Transverse colon (tissue), 4 donors: ENCODE data around the gene GPLD1. TPM values are rescaled to one million over a fixed set of nuclear protein-coding genes. Genes with fewer than 3 reads are reported as not detected.
A peak's percentile ranks its signal among the peaks of the same experiment; 100 is the strongest.
"Not testable (repeated sequence)": the region's sequence is repeated elsewhere in the genome, so short reads cannot be mapped to it uniquely, and the experiment has no call there.

ENCODE experiments used
- DNase-seq: peaks from one replicate; pipeline ENCODE4 v3.0.0-alpha.2; 2019
- H3K27ac ChIP-seq, 4 donors: fragments of 200-600 bp; sonication (generic); 2 replicates each; pipeline ENCODE4 v1.5.1; 2016 to 2018; ENCODE audit warnings: inconsistent platforms in 4 of 4
- H3K27me3 ChIP-seq: fragments of 200-600 bp; sonication (generic); 2 replicates; pipeline ENCODE4 v1.5.1; 2017; ENCODE audit warnings: inconsistent platforms
- H3K36me3 ChIP-seq, 4 donors: fragments of 200-600 bp; sonication (generic); 2 replicates each; pipeline ENCODE4 v1.5.1; 2017 to 2019; ENCODE audit warnings: inconsistent platforms in 4 of 4
- H3K4me1 ChIP-seq, 4 donors: fragments of 200-600 bp; sonication (generic); 2 replicates each; pipeline ENCODE4 v1.5.1; 2017 to 2020; ENCODE audit warnings: inconsistent platforms in 4 of 4
- H3K4me3 ChIP-seq, 4 donors: fragments of 200-600 bp; sonication (generic); 1 replicate in 1 of 4; 2 replicates in 3 of 4; pipeline versions ENCODE4 v1.5.1 to v1.6.1; 2017 to 2019; ENCODE audit warnings: inconsistent platforms in 4 of 4
- H3K9me3 ChIP-seq, 2 donors: fragments of 200-600 bp; sonication (generic); 2 replicates each; pipeline ENCODE4 v1.5.1; 2017 to 2019; ENCODE audit warnings: inconsistent platforms in 2 of 2
- EP300 ChIP-seq: sonication (generic); formaldehyde crosslinking; IDR thresholded peaks from one replicate; pipeline ENCODE4 v1.6.1; 2017; ENCODE audit warnings: antibody characterized with exemption, low read depth
- POLR2A ChIP-seq: fragments of 450-650 bp; IDR thresholded peaks from one replicate; pipeline ENCODE4 v1.6.1; 2016; ENCODE audit warnings: antibody characterized with exemption, mild to moderate bottlenecking, moderate library complexity
- POLR2AphosphoS5 ChIP-seq, 3 donors: sonication (generic); formaldehyde crosslinking; IDR thresholded peaks; one replicate each; pipeline ENCODE4 v1.6.1; 2016; ENCODE audit warnings: antibody characterized with exemption in 3 of 3
- WGBS, 2 donors: methylation state at CpG; one replicate each; pipeline ENCODE4 v1.1.5; 2018; ENCODE audit warnings: low coverage in 1 of 2; 5-methylcytosine and 5-hydroxymethylcytosine counted together
- in situ Hi-C, 4 donors: fragments of 200-750 bp; cut with MboI; loops; one replicate each; pipeline versions ENCODE4 v1.15.0 to v1.15.1; 2017; ENCODE audit warnings: low sequenced_read_pairs in 3 of 4, low pct_ligation_motif_present in 1 of 4, low pct_unique_long_range_greater_than_20kb in 1 of 4
- intact Hi-C: fragments of 100-400 bp; cut with DNase I; formaldehyde crosslinking; loops from one replicate; pipeline ENCODE4 v1.15.1; 2023; ENCODE audit warnings: low total_unique reads
- total RNA-seq, 4 donors: library from RNA; depleted of rRNA; stranded (reverse); fragments of >200 nt; gene quantifications; one replicate each; pipeline ENCODE4 v1.1.0, GENCODE V29; 2016
- TF ChIP-seq, protein P1 (sequence below), 5 experiments: fragments of 200-600 bp in 3 of 5; fragments of 450-650 bp in 2 of 5; sonication (generic) in 3 of 5; IDR thresholded peaks; 1 replicate in 2 of 5; 2 replicates in 3 of 5; pipeline ENCODE4 v1.5.1; 2016 to 2017; ENCODE audit warnings: antibody characterized with exemption in 5 of 5, inconsistent platforms in 3 of 5, mild to moderate bottlenecking in 2 of 5, moderate library complexity in 1 of 5

The GPLD1 gene
- total RNA-seq, 4 donors from 2014 or later, result 0.96 to 5.2 (median 1.4) TPM

DNA sequence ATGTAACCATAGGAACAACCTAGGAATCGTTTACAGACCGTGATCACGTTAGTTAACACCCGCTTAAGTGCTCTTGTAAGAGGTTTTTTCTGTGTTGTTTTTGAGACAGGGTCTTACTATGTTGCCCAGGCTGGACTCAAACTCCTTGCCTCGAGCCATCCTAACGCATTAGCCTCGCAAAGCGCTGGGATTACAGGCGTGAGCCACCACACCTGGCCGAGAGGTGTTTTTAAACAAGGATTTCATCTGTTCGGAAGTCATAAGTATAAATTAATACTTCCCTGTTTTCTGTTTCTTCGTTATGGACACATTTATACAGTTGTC, 85.9 kb downstream of the GPLD1 start:
- WGBS, 2 donors, result 7 to 10% methylated on average over 2 to 12 of the region's 12 CpGs
- no peak for TF ChIP-seq POLR2A
- Histone ChIP-seq H3K27ac (peak overlapping the region; percentile 83 to 91 (median 88)), H3K36me3 (peaks cover 0 to 12% (median 1%) of the 10 kb centered on the region in 4 donors), H3K9me3 (no peaks in the 10 kb centered on the region), H3K4me1 (peaks cover 9 to 25% (median 16%) of the 10 kb centered on the region in 4 donors), H3K27me3 (peaks cover 6% of the 10 kb centered on the region), H3K4me3 (peak overlapping the region; percentile 63 to 93 (median 81))
- in situ Hi-C loops (no loop called here), intact Hi-C loops (no loop called here)
- no peak for DNase-seq

DNA sequence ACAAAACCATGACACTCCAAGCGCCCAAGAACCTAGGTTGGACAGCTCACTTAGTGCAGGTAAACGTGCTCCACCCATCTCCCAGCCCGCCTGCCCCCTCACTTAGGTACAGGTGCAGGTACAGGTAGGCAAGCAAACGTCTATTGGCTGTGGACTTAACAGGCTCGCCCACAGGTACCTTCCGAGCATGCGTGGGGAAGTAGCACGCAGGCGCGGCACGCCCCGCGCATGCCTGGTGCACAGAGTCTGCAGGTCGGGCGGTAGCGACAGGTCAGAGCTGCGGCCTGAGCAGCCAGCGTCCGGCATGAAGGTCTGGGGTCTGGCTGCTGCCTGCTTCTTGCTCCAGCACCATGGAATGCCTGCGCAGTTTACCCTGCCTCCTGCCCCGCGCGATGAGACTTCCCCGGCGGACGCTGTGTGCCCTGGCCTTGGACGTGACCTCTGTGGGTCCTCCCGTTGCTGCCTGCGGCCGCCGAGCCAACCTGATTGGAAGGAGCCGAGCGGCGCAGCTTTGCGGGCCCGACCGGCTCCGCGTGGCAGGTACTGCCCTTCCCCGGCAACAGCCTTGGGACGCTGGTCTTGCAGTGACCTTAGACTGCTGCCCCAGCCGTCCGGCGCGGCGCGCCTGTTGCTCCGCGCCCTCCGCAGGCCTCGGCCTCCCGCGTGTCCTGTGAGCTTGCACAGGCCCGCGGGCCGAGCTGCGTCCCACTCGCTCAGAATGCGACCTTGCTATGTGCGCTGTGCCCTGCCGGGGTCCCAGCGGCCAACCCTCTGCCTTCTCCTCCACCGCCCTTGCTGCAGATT, 86.5 kb downstream of the GPLD1 start, which contains the start of gene MRS2:
TSS of gene MRS2 (plus strand) at position 240 of the 804 bp plus-strand sequence. CDS start at position 351, 111 bp downstream.
- in situ Hi-C loops, result no loop called here
- intact Hi-C loops, result no loop called here
- Histone ChIP-seq H3K27ac (peak within 1 kb of the TSS; percentile 83 to 91 (median 88)), H3K27me3 (peaks cover 6% of the 10 kb centered on the region), H3K4me1 (peaks cover 9 to 25% (median 16%) of the 10 kb centered on the region in 4 donors), H3K4me3 (peak within 1 kb of the TSS; percentile 63 to 93 (median 81)), H3K9me3 (no peaks in the 10 kb centered on the region), H3K36me3 (peaks cover 0 to 7% (median 0%) of the 10 kb centered on the region in 4 donors)
- TF ChIP-seq POLR2A (peak; percentile 85), EP300 (no peak), POLR2AphosphoS5 (IDR thresholded peaks at IDR 0.05) (peak; percentile 83 to 94 (median 89))
- TF ChIP-seq, protein P1, sequence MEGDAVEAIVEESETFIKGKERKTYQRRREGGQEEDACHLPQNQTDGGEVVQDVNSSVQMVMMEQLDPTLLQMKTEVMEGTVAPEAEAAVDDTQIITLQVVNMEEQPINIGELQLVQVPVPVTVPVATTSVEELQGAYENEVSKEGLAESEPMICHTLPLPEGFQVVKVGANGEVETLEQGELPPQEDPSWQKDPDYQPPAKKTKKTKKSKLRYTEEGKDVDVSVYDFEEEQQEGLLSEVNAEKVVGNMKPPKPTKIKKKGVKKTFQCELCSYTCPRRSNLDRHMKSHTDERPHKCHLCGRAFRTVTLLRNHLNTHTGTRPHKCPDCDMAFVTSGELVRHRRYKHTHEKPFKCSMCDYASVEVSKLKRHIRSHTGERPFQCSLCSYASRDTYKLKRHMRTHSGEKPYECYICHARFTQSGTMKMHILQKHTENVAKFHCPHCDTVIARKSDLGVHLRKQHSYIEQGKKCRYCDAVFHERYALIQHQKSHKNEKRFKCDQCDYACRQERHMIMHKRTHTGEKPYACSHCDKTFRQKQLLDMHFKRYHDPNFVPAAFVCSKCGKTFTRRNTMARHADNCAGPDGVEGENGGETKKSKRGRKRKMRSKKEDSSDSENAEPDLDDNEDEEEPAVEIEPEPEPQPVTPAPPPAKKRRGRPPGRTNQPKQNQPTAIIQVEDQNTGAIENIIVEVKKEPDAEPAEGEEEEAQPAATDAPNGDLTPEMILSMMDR (IDR thresholded peaks at IDR 0.05), result no peak
- WGBS, 2 donors, result 1% methylated on average over 45 of the region's 63 CpGs; no CpG with 5 or more reads in 1 of the 2 donors
- DNase-seq, result peak; percentile 92

- WGBS, 2 donors, result 83 to 85% methylated on average over 2 to 4 of the region's 4 CpGs
- Histone ChIP-seq H3K9me3 (no peaks in the 10 kb centered on the region), H3K36me3 (peaks cover 0 to 6% (median 0%) of the 10 kb centered on the region in 4 donors), H3K4me3 (no peak overlapping the region), H3K4me1 (peaks cover 9 to 25% (median 16%) of the 10 kb centered on the region in 4 donors), H3K27ac (no peak overlapping the region), H3K27me3 (peaks cover 9% of the 10 kb centered on the region)
- intact Hi-C loops, result no loop called here
- no peak for TF ChIP-seq POLR2AphosphoS5 (IDR thresholded peaks at IDR 0.05)
- TF ChIP-seq, protein P1 (IDR thresholded peaks at IDR 0.05), result no peak
- TF ChIP-seq EP300, result no peak
- no peak for TF ChIP-seq POLR2A
- DNase-seq, result no peak
- in situ Hi-C loops, result no loop called here
These were observed 87.9 kb downstream of the GPLD1 start for GRCh38 chr6:24401458-24401857.

DNA sequence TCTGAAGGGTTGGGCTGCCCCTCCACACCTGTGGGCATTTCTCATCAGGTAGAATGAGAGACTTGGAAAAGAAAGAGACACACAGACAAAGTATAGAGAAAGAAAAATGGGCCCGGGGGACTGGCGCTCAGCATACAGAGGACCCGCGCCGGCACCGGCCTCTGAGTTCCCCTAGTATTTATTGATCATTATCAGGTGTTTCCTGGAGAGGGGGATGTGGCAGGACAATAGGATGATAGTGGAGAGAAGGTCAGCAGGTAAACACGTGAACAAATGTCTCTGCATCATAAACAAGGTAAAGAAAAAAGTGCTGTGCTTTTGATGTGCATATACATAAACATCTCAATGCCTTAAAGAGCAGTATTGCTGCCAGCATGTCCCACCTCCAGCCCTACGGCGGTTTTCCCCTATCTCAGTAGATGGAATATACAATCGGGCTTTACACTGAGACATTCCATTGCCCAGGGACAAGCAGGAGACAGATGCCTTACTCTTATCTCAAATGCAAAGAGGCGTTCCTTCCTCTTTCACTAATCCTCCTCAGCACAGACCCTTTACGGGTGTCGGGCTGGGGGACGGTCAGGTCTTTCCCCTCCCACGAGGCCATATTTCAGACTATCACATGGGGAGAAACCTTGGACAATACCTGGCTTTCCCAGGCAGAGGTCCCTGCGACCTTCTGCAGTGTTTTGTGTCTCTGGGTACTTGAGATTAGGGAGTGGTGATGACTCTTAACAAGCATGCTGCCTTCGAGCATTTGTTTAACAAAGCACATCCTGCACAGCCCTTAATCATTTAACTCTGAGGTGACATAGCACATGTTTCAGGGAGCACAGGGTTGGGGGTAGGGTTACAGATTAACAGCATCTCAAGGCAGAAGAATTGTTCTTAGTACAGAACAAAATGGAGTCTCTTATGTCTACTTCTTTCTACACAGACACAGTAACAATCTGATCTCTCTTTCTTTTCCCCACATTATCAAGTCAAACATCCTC, 89.0 kb downstream of the GPLD1 start:
- H3K4me3 ChIP-seq, H3K9me3 ChIP-seq, intact Hi-C loops, in situ Hi-C loops, H3K27ac ChIP-seq, DNase-seq, H3K36me3 ChIP-seq: not testable (repeated sequence)
- Histone ChIP-seq H3K27me3 (peaks cover 11% of the 10 kb centered on the region), H3K4me1 (peaks cover 9 to 23% (median 16%) of the 10 kb centered on the region in 4 donors)
- WGBS, 2 donors, result 46 to 68% methylated on average over 8 to 17 of the region's 17 CpGs
